GM12878 (cell line): Measurements from ENCODE around the gene DEPDC1B. TPM values are rescaled to one million over a fixed set of nuclear protein-coding genes. Genes with fewer than 3 reads are reported as not detected.
A peak's percentile ranks its signal among the peaks of the same experiment; 100 is the strongest.

Experiments
- ATAC-seq: fragments of 200-7000 bp; cut with Tn5 transposase; 3 replicates; pipeline ENCODE4 v1.9.1; 2020; ENCODE audit warnings: mild to moderate bottlenecking, moderate library complexity
- BruUV-seq: library from RNA; stranded (reverse); fragments of 400-500 nt; replicated peaks from 2 replicates; lab custom pipeline; 2021; lab: Mats Ljungman, UMichigan
- CTCF ChIA-PET: fragments of 300-600 bp; sonication (Branson Sonifier 250); formaldehyde crosslinking; extraction: SDS; loops from one replicate; lab custom pipeline; 2021; ENCODE audit warnings: inconsistent platforms; lab: Yijun Ruan, JAX
- POLR2A ChIA-PET: fragments of 350-600 bp; formaldehyde crosslinking; extraction: SDS; loops from one replicate; lab custom pipeline; 2021; ENCODE audit warnings: inconsistent platforms; lab: Charles Lee
- RAD21 ChIA-PET: fragments of 300-600 bp; sonication (Branson Sonifier 250); formaldehyde crosslinking; loops from one replicate; lab custom pipeline; 2023; ENCODE audit warnings: antibody characterized with exemption; ENCODE audit not compliant: unreplicated experiment; lab: Charles Lee
- SMC1A ChIA-PET: fragments of 300-600 bp; sonication (Branson Sonifier 250); formaldehyde crosslinking; loops from one replicate; lab custom pipeline; 2023; ENCODE audit not compliant: unreplicated experiment, uncharacterized antibody; lab: Charles Lee
- DNase-seq: peaks from one replicate; pipeline ENCODE4 v3.0.0-alpha.2; 2011; ENCODE audit warnings: low read depth, low spot score
- FAIRE-seq: peaks from 3 replicates; lab custom pipeline; 2011; peaks lifted over from hg19 to GRCh38; lab: Jason Lieb, UNC
- H2AFZ ChIP-seq: 2 replicates; pipeline ENCODE4 v1.6.0; 2011; ENCODE audit warnings: low read depth, low read length, control low read depth; ENCODE audit not compliant: control insufficient read depth
- H3K27ac ChIP-seq: 2 replicates; pipeline ENCODE4 v1.5.1; 2011; ENCODE audit warnings: control low read depth; ENCODE audit not compliant: control insufficient read depth, insufficient read depth
- H3K27me3 ChIP-seq, 2 experiments: replicated peaks in 1 of 2; 2 replicates each; pipeline versions ENCODE4 v1.6.0 to v1.6.1; 2011; ENCODE audit warnings: low read length in 1 of 2; ENCODE audit not compliant: control insufficient read depth in 2 of 2, insufficient read depth in 2 of 2
- H3K36me3 ChIP-seq, 2 experiments: 2 replicates each; pipeline ENCODE4 v1.5.1; 2011; ENCODE audit warnings: low read length in 1 of 2; ENCODE audit not compliant: control insufficient read depth in 2 of 2, insufficient read depth in 2 of 2
- H3K4me1 ChIP-seq: 2 replicates; pipeline ENCODE4 v1.6.1; 2011; ENCODE audit warnings: mild to moderate bottlenecking, low read length, moderate library complexity, mixed read lengths; ENCODE audit not compliant: control insufficient read depth, insufficient read depth
- H3K4me2 ChIP-seq: 2 replicates; pipeline ENCODE4 v1.6.0; 2011; ENCODE audit warnings: control low read depth; ENCODE audit not compliant: control insufficient read depth, insufficient read depth
- H3K4me3 ChIP-seq: fragments of 200-600 bp; sonication (generic); 2 replicates; pipeline ENCODE4 v1.5.1; 2016
- H3K79me2 ChIP-seq: 2 replicates; pipeline ENCODE4 v1.6.0; 2011; ENCODE audit warnings: low read length; ENCODE audit not compliant: control insufficient read depth, insufficient read depth
- H3K9ac ChIP-seq: 2 replicates; pipeline ENCODE4 v1.8.0; 2011; ENCODE audit warnings: low read length, control low read depth, mixed read lengths; ENCODE audit not compliant: control insufficient read depth, insufficient read depth
- H3K9me3 ChIP-seq: replicated peaks from 3 replicates; pipeline ENCODE4 v1.5.1; 2011; ENCODE audit warnings: mild to moderate bottlenecking, low read length; ENCODE audit not compliant: control insufficient read depth, insufficient read depth
- H4K20me1 ChIP-seq: 2 replicates; pipeline ENCODE4 v1.6.0; 2011; ENCODE audit not compliant: control insufficient read depth, insufficient read depth
- ATF7 ChIP-seq: fragments of 450-650 bp; IDR thresholded peaks from 2 replicates; pipeline ENCODE4 v1.6.1; 2016; ENCODE audit warnings: low read depth, mild to moderate bottlenecking
- CREB1 ChIP-seq: IDR thresholded peaks from 2 replicates; pipeline ENCODE4 v1.6.1; 2012; ENCODE audit warnings: low read depth, mild to moderate bottlenecking, inconsistent platforms
- EZH2 ChIP-seq: IDR thresholded peaks from 2 replicates; pipeline ENCODE4 v1.6.1; 2012; ENCODE audit warnings: low read depth, mild to moderate bottlenecking, control low read depth, inconsistent platforms, low read length, borderline replicate concordance; ENCODE audit not compliant: control insufficient read depth
- LARP7 ChIP-seq: fragments of 450-650 bp; IDR thresholded peaks from 2 replicates; pipeline ENCODE4 v1.6.1; 2017; ENCODE audit warnings: mild to moderate bottlenecking
- MTA2 ChIP-seq: fragments of 450-650 bp; IDR thresholded peaks from 2 replicates; pipeline ENCODE4 v1.6.1; 2016; ENCODE audit warnings: low read depth, mild to moderate bottlenecking, moderate library complexity
- MXI1 ChIP-seq: fragments of 150-350 bp; IDR thresholded peaks from 2 replicates; pipeline ENCODE4 v1.6.1; 2011; ENCODE audit warnings: low read depth, mild to moderate bottlenecking, inconsistent platforms, low read length, improper control_type of control experiment
- NFXL1 ChIP-seq: fragments of 450-650 bp; IDR thresholded peaks from 2 replicates; pipeline ENCODE4 v1.6.1; 2017; ENCODE audit warnings: antibody characterized with exemption, mild to moderate bottlenecking, borderline replicate concordance
- NFYB ChIP-seq: IDR thresholded peaks from 2 replicates; pipeline ENCODE4 v1.6.1; 2011; ENCODE audit warnings: low read depth, mild to moderate bottlenecking, low read length, improper control_type of control experiment, moderate library complexity; ENCODE audit not compliant: insufficient read depth
- POLR2AphosphoS5 ChIP-seq: IDR thresholded peaks from 2 replicates; pipeline ENCODE4 v1.6.1; 2011; ENCODE audit warnings: mild to moderate bottlenecking, low read length, inconsistent platforms
- POU2F2 ChIP-seq: IDR thresholded peaks from 3 replicates; pipeline ENCODE4 v1.6.1; 2011; ENCODE audit warnings: low read depth, mild to moderate bottlenecking, low read length, borderline replicate concordance
- SMC3 ChIP-seq: IDR thresholded peaks from 2 replicates; pipeline ENCODE4 v1.6.1; 2011; ENCODE audit warnings: low read length, improper control_type of control experiment, borderline replicate concordance
- WGBS: methylation state at CpG from one replicate; pipeline ENCODE4 v1.1.6; 2016; ENCODE audit warnings: low lambda C conversion rate; ENCODE audit not compliant: insufficient replicate concordance, insufficient coverage; ENCODE audit errors: missing lambda C conversion rate; 5-methylcytosine and 5-hydroxymethylcytosine counted together
- in situ Hi-C: fragments of 300-500 bp; cut with MboI; formaldehyde crosslinking; loops from 9 replicates; pipeline ENCODE4 v1.14.3; 2018; ENCODE audit warnings: mixed read lengths
- intact Hi-C: fragments of 100-400 bp; cut with micrococcal nuclease; formaldehyde crosslinking; loops from one replicate; pipeline ENCODE4 v1.14.2; 2022; ENCODE audit not compliant: unreplicated experiment
- polyA plus RNA-seq, 11 experiments: library from polyadenylated mRNA; depleted of rRNA in 4 of 11; unstranded in 6 of 11; stranded (reverse) in 5 of 11; fragments of >200 nt; fragmentation: Nextera tagmentation in 4 of 11; fragmentation: Illumina TruSeq in 1 of 11; extraction: Ambion mirVana in 4 of 11; extraction: Trizol in 1 of 11; gene quantifications; 1 replicate in 1 of 11; 2 replicates in 10 of 11; pipeline versions ENCODE4 v1.2.1 to v1.2.3, GENCODE V29; 2011 to 2016; ENCODE audit warnings: inconsistent platforms in 2 of 11, missing spikeins in 2 of 11, low read depth in 1 of 11
- total RNA-seq, 4 experiments: library from RNA; depleted of rRNA in 3 of 4; stranded (reverse); fragments of >200 nt in 3 of 4; fragmentation: Illumina TruSeq in 1 of 4; extraction: Trizol in 1 of 4; gene quantifications; 2 replicates each; pipeline versions ENCODE4 v1.2.1 to v1.2.3, GENCODE V29; 2013 to 2021
- TF ChIP-seq, protein P1 (sequence below): fragments of 450-650 bp; IDR thresholded peaks from 2 replicates; pipeline ENCODE4 v1.6.1; 2016; ENCODE audit warnings: mild to moderate bottlenecking
- TF ChIP-seq, protein P2 (sequence below): IDR thresholded peaks from 2 replicates; pipeline ENCODE4 v1.6.1; 2012; ENCODE audit warnings: low read length, inconsistent platforms
- TF ChIP-seq, protein P3 (sequence below): IDR thresholded peaks from 2 replicates; pipeline ENCODE4 v1.6.1; 2011; ENCODE audit warnings: low read depth, low read length, improper control_type of control experiment, borderline replicate concordance
- TF ChIP-seq, protein P4 (sequence below): fragments of 450-650 bp; IDR thresholded peaks from 2 replicates; pipeline ENCODE4 v1.6.1; 2017; ENCODE audit warnings: mild to moderate bottlenecking, moderate library complexity
- TF ChIP-seq, protein P5 (sequence below): fragments of 450-650 bp; IDR thresholded peaks from 2 replicates; pipeline ENCODE4 v1.6.1; 2014; ENCODE audit warnings: mild to moderate bottlenecking

DEPDC1B gene
- total and polyA plus RNA-seq, 10 of the 15 experiments (the other 5 are each of a cell fraction or from before 2014, with no cell fraction given): 29.7 to 56.5 (median 35.5) TPM

DNA sequence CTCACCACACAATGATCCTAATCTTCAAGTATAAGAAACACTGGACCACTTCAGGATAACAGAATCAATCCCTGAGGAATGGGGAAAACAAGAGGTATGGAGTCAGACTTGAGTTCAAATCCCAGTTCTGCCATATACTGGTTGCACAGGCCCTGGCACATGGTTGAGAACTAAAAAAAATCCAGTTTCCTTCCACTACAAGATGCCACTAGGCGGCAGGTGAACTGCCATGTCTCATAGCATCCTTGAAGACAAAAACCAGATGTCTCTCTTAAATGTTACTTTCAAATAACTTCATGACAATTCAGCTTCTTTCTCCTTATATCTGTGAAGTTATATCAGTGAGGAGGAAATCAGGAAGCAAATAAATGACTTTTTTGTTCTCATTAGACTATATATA, 11.0 kb downstream of the DEPDC1B start:
- Histone ChIP-seq H3K36me3 (peaks cover 0 to 4% of the 10 kb centered on the region in 2 experiments; a peak in 2 of 4 replicates), H4K20me1 (no peaks in the 10 kb centered on the region), H3K4me3 (no peak overlapping the region), H2AFZ (no peak overlapping the region), H3K4me2 (no peak overlapping the region), H3K79me2 (peaks cover 40% of the 10 kb centered on the region), H3K27me3 (no peaks in the 10 kb centered on the region), H3K27ac (no peak overlapping the region), H3K4me1 (no peaks in the 10 kb centered on the region), H3K9me3 (no peaks in the 10 kb centered on the region; the same call in 1 of the 3 replicates), H3K9ac (no peak overlapping the region)
- WGBS: 87% methylated on average over 1 of the region's 1 CpG
- BruUV-seq: no TSS peak
- in situ Hi-C loops: loop anchor here (25.0 kb wide), 1 partner anchor 248 kb away; the partner anchor contains the start of genes ERCC8 and NDUFAF2
- ChIA-PET CTCF (interaction anchor here (1.0 to 9.3 kb wide), 5 partner anchors 10 to 272 kb away, joined by 3 to 99 read pairs (median 5); partner anchors contain the start of gene DEPDC1B), SMC1A (interaction anchor here (0.6 to 3.5 kb wide), 8 partner anchors 8 to 240 kb away, joined by 3 to 19 read pairs (median 4); partner anchors contain the start of gene DEPDC1B), RAD21 (no interaction called here), POLR2A (no interaction called here)
- DNase-seq: no peak
- intact Hi-C loops: no loop called here
- ATAC-seq: peak; percentile 47
- no peak for FAIRE-seq
- TF ChIP-seq, protein P1, sequence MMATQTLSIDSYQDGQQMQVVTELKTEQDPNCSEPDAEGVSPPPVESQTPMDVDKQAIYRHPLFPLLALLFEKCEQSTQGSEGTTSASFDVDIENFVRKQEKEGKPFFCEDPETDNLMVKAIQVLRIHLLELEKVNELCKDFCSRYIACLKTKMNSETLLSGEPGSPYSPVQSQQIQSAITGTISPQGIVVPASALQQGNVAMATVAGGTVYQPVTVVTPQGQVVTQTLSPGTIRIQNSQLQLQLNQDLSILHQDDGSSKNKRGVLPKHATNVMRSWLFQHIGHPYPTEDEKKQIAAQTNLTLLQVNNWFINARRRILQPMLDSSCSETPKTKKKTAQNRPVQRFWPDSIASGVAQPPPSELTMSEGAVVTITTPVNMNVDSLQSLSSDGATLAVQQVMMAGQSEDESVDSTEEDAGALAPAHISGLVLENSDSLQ: no peak
- TF ChIP-seq POLR2AphosphoS5 (no peak), MXI1 (no peak), MTA2 (no peak), POU2F2 (no peak), ATF7 (no peak), SMC3 (no peak), NFXL1 (no peak), EZH2 (no peak), NFYB (no peak), CREB1 (no peak), LARP7 (no peak)
- TF ChIP-seq, protein P2, sequence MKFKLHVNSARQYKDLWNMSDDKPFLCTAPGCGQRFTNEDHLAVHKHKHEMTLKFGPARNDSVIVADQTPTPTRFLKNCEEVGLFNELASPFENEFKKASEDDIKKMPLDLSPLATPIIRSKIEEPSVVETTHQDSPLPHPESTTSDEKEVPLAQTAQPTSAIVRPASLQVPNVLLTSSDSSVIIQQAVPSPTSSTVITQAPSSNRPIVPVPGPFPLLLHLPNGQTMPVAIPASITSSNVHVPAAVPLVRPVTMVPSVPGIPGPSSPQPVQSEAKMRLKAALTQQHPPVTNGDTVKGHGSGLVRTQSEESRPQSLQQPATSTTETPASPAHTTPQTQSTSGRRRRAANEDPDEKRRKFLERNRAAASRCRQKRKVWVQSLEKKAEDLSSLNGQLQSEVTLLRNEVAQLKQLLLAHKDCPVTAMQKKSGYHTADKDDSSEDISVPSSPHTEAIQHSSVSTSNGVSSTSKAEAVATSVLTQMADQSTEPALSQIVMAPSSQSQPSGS: no peak
- TF ChIP-seq, protein P3, sequence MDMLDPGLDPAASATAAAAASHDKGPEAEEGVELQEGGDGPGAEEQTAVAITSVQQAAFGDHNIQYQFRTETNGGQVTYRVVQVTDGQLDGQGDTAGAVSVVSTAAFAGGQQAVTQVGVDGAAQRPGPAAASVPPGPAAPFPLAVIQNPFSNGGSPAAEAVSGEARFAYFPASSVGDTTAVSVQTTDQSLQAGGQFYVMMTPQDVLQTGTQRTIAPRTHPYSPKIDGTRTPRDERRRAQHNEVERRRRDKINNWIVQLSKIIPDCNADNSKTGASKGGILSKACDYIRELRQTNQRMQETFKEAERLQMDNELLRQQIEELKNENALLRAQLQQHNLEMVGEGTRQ: no peak
- TF ChIP-seq, protein P4, sequence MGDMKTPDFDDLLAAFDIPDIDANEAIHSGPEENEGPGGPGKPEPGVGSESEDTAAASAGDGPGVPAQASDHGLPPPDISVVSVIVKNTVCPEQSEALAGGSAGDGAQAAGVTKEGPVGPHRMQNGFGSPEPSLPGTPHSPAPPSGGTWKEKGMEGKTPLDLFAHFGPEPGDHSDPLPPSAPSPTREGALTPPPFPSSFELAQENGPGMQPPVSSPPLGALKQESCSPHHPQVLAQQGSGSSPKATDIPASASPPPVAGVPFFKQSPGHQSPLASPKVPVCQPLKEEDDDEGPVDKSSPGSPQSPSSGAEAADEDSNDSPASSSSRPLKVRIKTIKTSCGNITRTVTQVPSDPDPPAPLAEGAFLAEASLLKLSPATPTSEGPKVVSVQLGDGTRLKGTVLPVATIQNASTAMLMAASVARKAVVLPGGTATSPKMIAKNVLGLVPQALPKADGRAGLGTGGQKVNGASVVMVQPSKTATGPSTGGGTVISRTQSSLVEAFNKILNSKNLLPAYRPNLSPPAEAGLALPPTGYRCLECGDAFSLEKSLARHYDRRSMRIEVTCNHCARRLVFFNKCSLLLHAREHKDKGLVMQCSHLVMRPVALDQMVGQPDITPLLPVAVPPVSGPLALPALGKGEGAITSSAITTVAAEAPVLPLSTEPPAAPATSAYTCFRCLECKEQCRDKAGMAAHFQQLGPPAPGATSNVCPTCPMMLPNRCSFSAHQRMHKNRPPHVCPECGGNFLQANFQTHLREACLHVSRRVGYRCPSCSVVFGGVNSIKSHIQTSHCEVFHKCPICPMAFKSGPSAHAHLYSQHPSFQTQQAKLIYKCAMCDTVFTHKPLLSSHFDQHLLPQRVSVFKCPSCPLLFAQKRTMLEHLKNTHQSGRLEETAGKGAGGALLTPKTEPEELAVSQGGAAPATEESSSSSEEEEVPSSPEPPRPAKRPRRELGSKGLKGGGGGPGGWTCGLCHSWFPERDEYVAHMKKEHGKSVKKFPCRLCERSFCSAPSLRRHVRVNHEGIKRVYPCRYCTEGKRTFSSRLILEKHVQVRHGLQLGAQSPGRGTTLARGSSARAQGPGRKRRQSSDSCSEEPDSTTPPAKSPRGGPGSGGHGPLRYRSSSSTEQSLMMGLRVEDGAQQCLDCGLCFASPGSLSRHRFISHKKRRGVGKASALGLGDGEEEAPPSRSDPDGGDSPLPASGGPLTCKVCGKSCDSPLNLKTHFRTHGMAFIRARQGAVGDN: no peak
- TF ChIP-seq, protein P5, sequence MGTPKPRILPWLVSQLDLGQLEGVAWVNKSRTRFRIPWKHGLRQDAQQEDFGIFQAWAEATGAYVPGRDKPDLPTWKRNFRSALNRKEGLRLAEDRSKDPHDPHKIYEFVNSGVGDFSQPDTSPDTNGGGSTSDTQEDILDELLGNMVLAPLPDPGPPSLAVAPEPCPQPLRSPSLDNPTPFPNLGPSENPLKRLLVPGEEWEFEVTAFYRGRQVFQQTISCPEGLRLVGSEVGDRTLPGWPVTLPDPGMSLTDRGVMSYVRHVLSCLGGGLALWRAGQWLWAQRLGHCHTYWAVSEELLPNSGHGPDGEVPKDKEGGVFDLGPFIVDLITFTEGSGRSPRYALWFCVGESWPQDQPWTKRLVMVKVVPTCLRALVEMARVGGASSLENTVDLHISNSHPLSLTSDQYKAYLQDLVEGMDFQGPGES: no peak
